K562 (cell line): ENCODE measurements around the gene AHSP. TPM values are rescaled to one million over a fixed set of nuclear protein-coding genes. Genes with fewer than 3 reads are reported as not detected.

Experiments used
- ATAC-seq: fragments of 200-7000 bp; cut with Tn5 transposase; 3 replicates; pipeline ENCODE4 v1.9.1; 2020; ENCODE audit warnings: moderate library complexity
- BruUV-seq: library from RNA; stranded (reverse); fragments of 400-500 nt; replicated peaks from 2 replicates; lab custom pipeline; 2021; lab: Mats Ljungman, UMichigan
- CTCF ChIA-PET: fragments of 300-600 bp; formaldehyde crosslinking; extraction: SDS; loops from one replicate; lab custom pipeline; 2021; ENCODE audit warnings: low intra/inter-chr PET ratio; lab: Yijun Ruan, JAX
- POLR2A ChIA-PET: fragments of 300-600, 350-650 bp; sonication (Branson Sonifier 250); formaldehyde crosslinking; extraction: SDS; loops from one replicate; lab custom pipeline; 2021; ENCODE audit warnings: antibody characterized with exemption, inconsistent platforms; lab: Yijun Ruan, JAX
- DNase-seq, 4 experiments: peaks; one replicate each; pipeline versions ENCODE4 v3.0.0 to v3.0.0-alpha.2; 2011 to 2018; ENCODE audit warnings: low spot score in 3 of 4, mixed read lengths in 3 of 4; ENCODE audit errors: extremely low read depth in 1 of 4
- FAIRE-seq: peaks from 2 replicates; lab custom pipeline; 2011; peaks lifted over from hg19 to GRCh38; lab: Jason Lieb, UNC
- H2AFZ ChIP-seq: 2 replicates; pipeline ENCODE4 v1.6.0; 2011; ENCODE audit warnings: low read depth, low read length, control low read depth, inconsistent platforms
- H3K27ac ChIP-seq: fragments of 200-600 bp; 3 replicates; pipeline ENCODE4 v1.8.0; 2011; ENCODE audit warnings: low read depth, mild to moderate bottlenecking, control low read depth, inconsistent platforms, low read length, moderate library complexity, mixed read lengths; ENCODE audit errors: extremely low read depth
- H3K27me3 ChIP-seq, 2 experiments: fragments of 300-600 bp in 1 of 2; 2 replicates in 1 of 2; 3 replicates in 1 of 2; pipeline versions ENCODE4 v1.6.0 to v1.8.0; 2011; ENCODE audit warnings: inconsistent platforms in 2 of 2, low read length in 2 of 2, mild to moderate bottlenecking in 1 of 2, mixed read lengths in 1 of 2, moderate library complexity in 1 of 2; ENCODE audit not compliant: control insufficient read depth in 2 of 2, insufficient read depth in 2 of 2
- H3K36me3 ChIP-seq: fragments of 300-600 bp; 3 replicates; pipeline ENCODE4 v1.8.0; 2011; ENCODE audit warnings: mild to moderate bottlenecking, low read length, inconsistent platforms; ENCODE audit not compliant: control insufficient read depth, insufficient read depth
- H3K4me1 ChIP-seq, 2 experiments: fragments of 200-600 bp in 1 of 2; replicated peaks in 1 of 2; 2 replicates in 1 of 2; 3 replicates in 1 of 2; pipeline versions ENCODE4 v1.5.1 to v1.8.0; 2011; ENCODE audit warnings: inconsistent platforms in 2 of 2, low read length in 2 of 2, mild to moderate bottlenecking in 1 of 2, mixed read lengths in 1 of 2, moderate library complexity in 1 of 2; ENCODE audit not compliant: control insufficient read depth in 2 of 2, insufficient read depth in 2 of 2
- H3K4me2 ChIP-seq: 2 replicates; pipeline ENCODE4 v1.6.1; 2011; ENCODE audit warnings: low read length, control low read depth, inconsistent platforms, mixed read lengths; ENCODE audit not compliant: insufficient read depth
- H3K4me3 ChIP-seq: fragments of 200-600 bp; sonication (generic), shearing (Covaris generic); 2 replicates; pipeline ENCODE4 v1.5.1; 2016; ENCODE audit warnings: control low read depth, inconsistent platforms
- H3K79me2 ChIP-seq: fragments of 200-600 bp; 3 replicates; pipeline ENCODE4 v1.8.0; 2011; ENCODE audit warnings: low read length, inconsistent platforms; ENCODE audit not compliant: control insufficient read depth, insufficient read depth
- H3K9ac ChIP-seq, 2 experiments: 2 replicates each; pipeline versions ENCODE4 v1.6.0 to v1.6.1; 2011; ENCODE audit warnings: low read depth in 2 of 2, low read length in 2 of 2, control low read depth in 1 of 2, inconsistent platforms in 1 of 2, mild to moderate bottlenecking in 1 of 2, mixed read lengths in 1 of 2; ENCODE audit not compliant: insufficient read depth in 1 of 2
- H3K9me1 ChIP-seq: one replicate; pipeline ENCODE4 v1.6.0; 2011; ENCODE audit warnings: inconsistent platforms, mild to moderate bottlenecking, low read length, moderate library complexity; ENCODE audit not compliant: control insufficient read depth, insufficient read depth
- H3K9me3 ChIP-seq: replicated peaks from 2 replicates; pipeline ENCODE4 v1.5.1; 2011; ENCODE audit warnings: low read depth, low read length, inconsistent platforms; ENCODE audit not compliant: control insufficient read depth, insufficient read depth
- H4K20me1 ChIP-seq: replicated peaks from 2 replicates; pipeline ENCODE4 v1.6.1; 2011; ENCODE audit warnings: low read length, inconsistent platforms, mixed read lengths; ENCODE audit not compliant: control insufficient read depth, insufficient read depth
- ARID1B ChIP-seq: fragments of 450-650 bp; IDR thresholded peaks from 2 replicates; pipeline ENCODE4 v1.6.1; 2016; ENCODE audit warnings: antibody characterized with exemption, mild to moderate bottlenecking, inconsistent platforms
- ARID2 ChIP-seq: fragments of 450-650 bp; IDR thresholded peaks from 2 replicates; pipeline ENCODE4 v1.6.1; 2017; ENCODE audit warnings: antibody characterized with exemption, mild to moderate bottlenecking
- CBFA2T2 ChIP-seq: fragments of 450-650 bp; conservative IDR thresholded peaks from 2 replicates; pipeline ENCODE4 v1.6.1; 2017; ENCODE audit warnings: mild to moderate bottlenecking
- CBFA2T3 ChIP-seq: fragments of 450-650 bp; IDR thresholded peaks from 2 replicates; pipeline ENCODE4 v1.6.1; 2017
- CTBP1 ChIP-seq: fragments of 450-650 bp; IDR thresholded peaks from 2 replicates; pipeline ENCODE4 v1.6.1; 2016; ENCODE audit warnings: borderline replicate concordance
- DPF2 ChIP-seq: fragments of 450-650 bp; IDR thresholded peaks from 2 replicates; pipeline ENCODE4 v1.6.1; 2016
- FOXA3 ChIP-seq, 2 experiments: fragments of 450-650 bp in 1 of 2; sonication (generic) in 1 of 2; formaldehyde crosslinking; IDR thresholded peaks in 1 of 2; conservative IDR thresholded peaks in 1 of 2; 2 replicates each; pipeline versions ENCODE4 v1.4.0 to v1.8.0; 2020 to 2022; ENCODE audit warnings: mild to moderate bottlenecking in 2 of 2, missing genetic modification reagents in 1 of 2
- FOXJ2 ChIP-seq: fragments of 200-800 bp; sonication (Bioruptor generic); IDR thresholded peaks from 2 replicates; pipeline ENCODE4 v1.6.1; 2016; ENCODE audit warnings: missing genetic modification characterization, missing compliant biosample characterization
- FOXM1 ChIP-seq, 2 experiments: fragments of 450-650 bp in 1 of 2; sonication (generic) in 1 of 2; formaldehyde crosslinking in 1 of 2; IDR thresholded peaks; 2 replicates each; pipeline versions ENCODE4 v1.6.1 to v1.9.0; 2017 to 2022; ENCODE audit warnings: low read depth in 2 of 2, mild to moderate bottlenecking in 2 of 2, missing genetic modification reagents in 1 of 2, moderate library complexity in 1 of 2
- GATA2 ChIP-seq: sonication (generic); formaldehyde crosslinking; IDR thresholded peaks from 2 replicates; pipeline ENCODE4 v1.4.0; 2020; ENCODE audit warnings: mild to moderate bottlenecking, missing genetic modification reagents
- LEF1 ChIP-seq: fragments of 450-650 bp; IDR thresholded peaks from 2 replicates; pipeline ENCODE4 v1.6.1; 2016; ENCODE audit warnings: mild to moderate bottlenecking
- MAZ ChIP-seq, 2 experiments: fragments of 450-650 bp in 1 of 2; sonication (generic) in 1 of 2; formaldehyde crosslinking; IDR thresholded peaks in 1 of 2; conservative IDR thresholded peaks in 1 of 2; 2 replicates each; pipeline versions ENCODE4 v1.4.0 to v1.5.0; 2020; ENCODE audit warnings: mild to moderate bottlenecking in 1 of 2, missing genetic modification reagents in 1 of 2
- MTA1 ChIP-seq: fragments of 450-650 bp; IDR thresholded peaks from 2 replicates; pipeline ENCODE4 v1.6.1; 2017; ENCODE audit warnings: borderline replicate concordance
- NRF1 ChIP-seq, 2 experiments: fragments of 450-650 bp; IDR thresholded peaks in 1 of 2; conservative IDR thresholded peaks in 1 of 2; 2 replicates each; pipeline ENCODE4 v1.6.1; 2014; ENCODE audit warnings: mild to moderate bottlenecking in 2 of 2
- PML ChIP-seq: IDR thresholded peaks from 2 replicates; pipeline ENCODE4 v1.6.1; 2012; ENCODE audit warnings: low read length, inconsistent platforms
- RCOR1 ChIP-seq, 2 experiments: IDR thresholded peaks; 2 replicates each; pipeline ENCODE4 v1.6.1; 2012; ENCODE audit warnings: low read depth in 2 of 2, low read length in 2 of 2, borderline replicate concordance in 1 of 2, improper control_type of control experiment in 1 of 2
- SMARCC2 ChIP-seq: fragments of 450-650 bp; IDR thresholded peaks from 2 replicates; pipeline ENCODE4 v1.6.1; 2017; ENCODE audit warnings: antibody characterized with exemption, moderate library complexity, mild to moderate bottlenecking, low read depth
- SOX6 ChIP-seq: fragments of 450-650 bp; IDR thresholded peaks from 2 replicates; pipeline ENCODE4 v1.6.1; 2014; ENCODE audit warnings: mild to moderate bottlenecking
- SRSF3 ChIP-seq: fragments of 200-400 bp; formaldehyde crosslinking; IDR thresholded peaks from 2 replicates; pipeline ENCODE4 v1.6.1; 2016; ENCODE audit warnings: mild to moderate bottlenecking, low read length, moderate library complexity; ENCODE audit not compliant: insufficient read depth
- TAL1 ChIP-seq: fragments of 450-650 bp; IDR thresholded peaks from 2 replicates; pipeline ENCODE4 v1.6.1; 2016; ENCODE audit warnings: mild to moderate bottlenecking
- WGBS: fragments of 100-300 bp; shearing (Covaris generic); methylation state at CpG from one replicate; pipeline ENCODE4 v1.1.6; 2016; ENCODE audit warnings: low coverage, mixed read lengths; ENCODE audit not compliant: insufficient coverage; ENCODE audit errors: missing lambda C conversion rate; 5-methylcytosine and 5-hydroxymethylcytosine counted together
- in situ Hi-C: fragments of 300-500 bp; cut with MboI; formaldehyde crosslinking; loops from 4 replicates; pipeline ENCODE4 v1.15.0; 2018; ENCODE audit warnings: inconsistent platforms, mixed read lengths
- intact Hi-C: fragments of 100-400 bp; cut with micrococcal nuclease; formaldehyde crosslinking; loops from 2 replicates; pipeline ENCODE4 v1.14.2; 2022
- polyA plus RNA-seq, 8 experiments: library from polyadenylated mRNA; depleted of rRNA in 4 of 8; stranded (reverse) in 5 of 8; unstranded in 3 of 8; fragments of >200 nt; fragmentation: Nextera tagmentation in 2 of 8; fragmentation: Illumina TruSeq in 1 of 8; extraction: Ambion mirVana in 2 of 8; extraction: Trizol in 1 of 8; gene quantifications; 2 replicates each; pipeline versions ENCODE4 v1.2.1 to v1.2.3, GENCODE V29; 2011 to 2014; ENCODE audit warnings: inconsistent platforms in 1 of 8, missing spikeins in 1 of 8
- total RNA-seq, 7 experiments: library from RNA; depleted of rRNA in 6 of 7; stranded (reverse); fragments of >200 nt in 6 of 7; fragmentation: Illumina TruSeq in 2 of 7; extraction: Trizol in 2 of 7; gene quantifications; 2 replicates each; pipeline versions ENCODE4 v1.2.1 to v1.2.3, GENCODE V29; 2011 to 2021; ENCODE audit warnings: low replicate concordance in 1 of 7
- TF ChIP-seq, protein P1 (sequence below): fragments of 200-800 bp; sonication (Bioruptor generic); IDR thresholded peaks from 2 replicates; pipeline ENCODE4 v1.6.1; 2017; ENCODE audit warnings: missing genetic modification characterization, missing compliant biosample characterization
- TF ChIP-seq, protein P2 (sequence below): fragments of 450-650 bp; IDR thresholded peaks from 2 replicates; pipeline ENCODE4 v1.6.1; 2017; ENCODE audit warnings: mild to moderate bottlenecking, moderate library complexity

The AHSP gene
- total and polyA plus RNA-seq, 9 of the 15 experiments (the other 6 are each of a cell fraction or from before 2014, with no cell fraction given), result 6.6 to 99.1 (median 25.8) TPM

DNA sequence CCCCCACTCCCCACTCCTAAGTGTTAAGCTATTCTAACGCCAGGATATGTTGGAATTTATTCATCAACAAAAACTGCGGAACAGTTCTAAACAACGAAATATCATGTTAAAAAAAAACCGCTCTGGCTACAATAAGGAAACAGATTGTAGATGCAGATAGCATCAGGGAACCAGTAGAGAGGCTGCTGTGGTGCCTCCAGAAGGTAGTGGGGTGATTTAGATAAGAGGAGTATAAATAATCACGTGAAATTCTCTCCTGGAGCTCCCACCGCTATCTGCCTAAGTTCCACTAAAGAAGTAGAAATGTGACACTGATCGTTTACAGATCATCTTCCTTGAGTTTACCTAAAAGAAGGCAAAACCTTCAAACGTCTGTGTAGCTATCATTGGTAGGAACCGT lies 8.0 kb downstream of the AHSP start:
- no TSS peak for BruUV-seq
- peak; percentile 67 for FAIRE-seq
- Histone ChIP-seq H3K36me3 (no peaks in the 10 kb centered on the region), H3K4me2 (peak overlapping the region; percentile 38), H2AFZ (peak overlapping the region; percentile 54), H4K20me1 (no peaks in the 10 kb centered on the region), H3K9me3 (peaks cover 9% of the 10 kb centered on the region; the same call in 1 of the 2 replicates), H3K27me3 (no peaks in the 10 kb centered on the region), H3K27ac (peak overlapping the region; percentile 34; the same call in 1 of the 3 replicates), H3K79me2 (no peaks in the 10 kb centered on the region), H3K9me1 (no peaks in the 10 kb centered on the region), H3K4me3 (no peak overlapping the region), H3K9ac (0 out of 4 replicates have a peak overlapping the region, but pooled peaks of 1 of the 2 experiments have one; percentile 1), H3K4me1 (peaks cover 7 to 16% of the 10 kb centered on the region in 2 experiments; a peak in 3 of 5 replicates)
- ATAC-seq, result peak; percentile 86
- CTCF ChIA-PET, result no interaction called here
- 1% methylated on average over 9 of the region's 9 CpGs for WGBS
- in situ Hi-C loops (no loop called here), intact Hi-C loops (no loop called here)
- POLR2A ChIA-PET, result interaction anchor here (0.6 to 1.8 kb wide), 9 partner anchors 9 to 177 kb away, joined by 3 to 10 read pairs (median 4); partner anchors contain the start of gene RUSF1
- DNase-seq, result peak; percentile 69 to 88 (median 80)
- peak; percentile 78 for TF ChIP-seq CBFA2T3
- peak; percentile 64 for TF ChIP-seq LEF1
- peak in 1 of 2 experiments; percentile 77; a peak in 2 of 4 replicates for TF ChIP-seq RCOR1 (IDR thresholded peaks at IDR 0.05; ENCODE audit: borderline replicate concordance in 1 of 2, low read depth in 2 of 2, low read length in 2 of 2)
- peak; percentile 73; the same call in 1 of the 2 replicates for TF ChIP-seq DPF2
- peak; percentile 54; the same call in 1 of the 2 replicates for TF ChIP-seq PML
- TF ChIP-seq, protein P1, sequence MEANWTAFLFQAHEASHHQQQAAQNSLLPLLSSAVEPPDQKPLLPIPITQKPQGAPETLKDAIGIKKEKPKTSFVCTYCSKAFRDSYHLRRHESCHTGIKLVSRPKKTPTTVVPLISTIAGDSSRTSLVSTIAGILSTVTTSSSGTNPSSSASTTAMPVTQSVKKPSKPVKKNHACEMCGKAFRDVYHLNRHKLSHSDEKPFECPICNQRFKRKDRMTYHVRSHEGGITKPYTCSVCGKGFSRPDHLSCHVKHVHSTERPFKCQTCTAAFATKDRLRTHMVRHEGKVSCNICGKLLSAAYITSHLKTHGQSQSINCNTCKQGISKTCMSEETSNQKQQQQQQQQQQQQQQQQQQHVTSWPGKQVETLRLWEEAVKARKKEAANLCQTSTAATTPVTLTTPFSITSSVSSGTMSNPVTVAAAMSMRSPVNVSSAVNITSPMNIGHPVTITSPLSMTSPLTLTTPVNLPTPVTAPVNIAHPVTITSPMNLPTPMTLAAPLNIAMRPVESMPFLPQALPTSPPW (CRISPR knock-in tag), result peak; percentile 27; the same call in 1 of the 2 replicates
- peak; percentile 81 for TF ChIP-seq TAL1
- TF ChIP-seq CBFA2T2, result peak; percentile 60; the same call in 1 of the 2 replicates
- no peak for TF ChIP-seq MTA1
- TF ChIP-seq SOX6, result peak; percentile 94
- TF ChIP-seq NRF1 (conservative IDR thresholded peaks at IDR 0.05 in 1 of 2, IDR thresholded peaks at IDR 0.05 in 1 of 2), result 0 out of 4 replicates have a peak, but pooled peaks of 1 of the 2 experiments have one; percentile 28
- peak; percentile 66; the same call in 1 of the 2 replicates for TF ChIP-seq CTBP1
- peak; percentile 55; the same call in 1 of the 2 replicates for TF ChIP-seq GATA2 (CRISPR knock-in tag)
- TF ChIP-seq ARID2, result no peak
- TF ChIP-seq MAZ (CRISPR knock-in tag; conservative IDR thresholded peaks at IDR 0.05 in 1 of 2, IDR thresholded peaks at IDR 0.05 in 1 of 2), result no peak
- TF ChIP-seq FOXA3 (CRISPR knock-in tag; conservative IDR thresholded peaks at IDR 0.05 in 1 of 2, IDR thresholded peaks at IDR 0.05 in 1 of 2), result no peak
- TF ChIP-seq SMARCC2, result 0 out of 2 replicates have a peak, but pooled peaks have one; percentile 43
- peak; percentile 83 for TF ChIP-seq ARID1B
- TF ChIP-seq FOXJ2 (tag), result 0 out of 2 replicates have a peak, but pooled peaks have one; percentile 49
- TF ChIP-seq, protein P2, sequence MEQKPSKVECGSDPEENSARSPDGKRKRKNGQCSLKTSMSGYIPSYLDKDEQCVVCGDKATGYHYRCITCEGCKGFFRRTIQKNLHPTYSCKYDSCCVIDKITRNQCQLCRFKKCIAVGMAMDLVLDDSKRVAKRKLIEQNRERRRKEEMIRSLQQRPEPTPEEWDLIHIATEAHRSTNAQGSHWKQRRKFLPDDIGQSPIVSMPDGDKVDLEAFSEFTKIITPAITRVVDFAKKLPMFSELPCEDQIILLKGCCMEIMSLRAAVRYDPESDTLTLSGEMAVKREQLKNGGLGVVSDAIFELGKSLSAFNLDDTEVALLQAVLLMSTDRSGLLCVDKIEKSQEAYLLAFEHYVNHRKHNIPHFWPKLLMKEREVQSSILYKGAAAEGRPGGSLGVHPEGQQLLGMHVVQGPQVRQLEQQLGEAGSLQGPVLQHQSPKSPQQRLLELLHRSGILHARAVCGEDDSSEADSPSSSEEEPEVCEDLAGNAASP, result no peak
- TF ChIP-seq FOXM1 (IDR thresholded peaks at IDR 0.05; ENCODE audit: low read depth), result peak; percentile 75
- no peak for TF ChIP-seq FOXM1 (CRISPR knock-in tag; IDR thresholded peaks at IDR 0.05; ENCODE audit: low read depth)
- TF ChIP-seq SRSF3, result no peak
